ENCODE results near the gene PKNOX2. TPM values are rescaled to one million over a fixed set of nuclear protein-coding genes. Genes with fewer than 3 reads are reported as not detected.

Gene PKNOX2
- total and polyA plus RNA-seq, 4 donors = 0.14 to 0.29 (median 0.24) TPM

GRCh38 chr11:125214601-125215565, 50.3 kb downstream of the PKNOX2 start:
- H3K4me1 ChIP-seq (ENCODE audit: control insufficient read depth in 4 of 4, insufficient read depth in 4 of 4, low read length in 3 of 4) = no peaks in the 10 kb centered on the region
- no peak for DNase-seq (ENCODE audit: low spot score)

GRCh38 chr11:125215976-125216375, 51.4 kb downstream of the PKNOX2 start:
- H3K4me1 ChIP-seq (ENCODE audit: control insufficient read depth in 4 of 4, insufficient read depth in 4 of 4, low read length in 3 of 4) = no peaks in the 10 kb centered on the region

More at GRCh38 chr11:125214601-125215565, 50.3 kb downstream of the PKNOX2 start:
- Histone ChIP-seq H3K36me3 (ENCODE audit: control insufficient read depth in 4 of 4, insufficient read depth in 3 of 4, low read depth in 1 of 4, low read length in 3 of 4) (no peaks in the 10 kb centered on the region), H3K27me3 (ENCODE audit: control insufficient read depth in 4 of 4, insufficient read depth in 4 of 4, low read length in 3 of 4) (no peaks in the 10 kb centered on the region), H3K27ac (ENCODE audit: low read depth in 1 of 2, low read length in 2 of 2) (peak overlapping the region in 1 of 2 donors; percentile 15), H3K9ac (ENCODE audit: low read depth in 1 of 2, low read length in 2 of 2) (no peak overlapping the region), H3K9me3 (ENCODE audit: control insufficient read depth in 4 of 4, low read length in 3 of 4) (no peaks in the 10 kb centered on the region), H3K4me3 (ENCODE audit: low read depth in 1 of 3, low read length in 3 of 3) (no peak overlapping the region)
- WGBS = 59% methylated on average over 18 of the region's 18 CpGs
- TF ChIP-seq JUND (IDR thresholded peaks at IDR 0.05) (no peak), HNF4G (IDR thresholded peaks at IDR 0.05) (no peak), SP1 (IDR thresholded peaks at IDR 0.05) (peak; percentile 15), RAD21 (IDR thresholded peaks at IDR 0.05) (peak in 1 of 2 donors; percentile 17)
- TF ChIP-seq, protein P1, sequence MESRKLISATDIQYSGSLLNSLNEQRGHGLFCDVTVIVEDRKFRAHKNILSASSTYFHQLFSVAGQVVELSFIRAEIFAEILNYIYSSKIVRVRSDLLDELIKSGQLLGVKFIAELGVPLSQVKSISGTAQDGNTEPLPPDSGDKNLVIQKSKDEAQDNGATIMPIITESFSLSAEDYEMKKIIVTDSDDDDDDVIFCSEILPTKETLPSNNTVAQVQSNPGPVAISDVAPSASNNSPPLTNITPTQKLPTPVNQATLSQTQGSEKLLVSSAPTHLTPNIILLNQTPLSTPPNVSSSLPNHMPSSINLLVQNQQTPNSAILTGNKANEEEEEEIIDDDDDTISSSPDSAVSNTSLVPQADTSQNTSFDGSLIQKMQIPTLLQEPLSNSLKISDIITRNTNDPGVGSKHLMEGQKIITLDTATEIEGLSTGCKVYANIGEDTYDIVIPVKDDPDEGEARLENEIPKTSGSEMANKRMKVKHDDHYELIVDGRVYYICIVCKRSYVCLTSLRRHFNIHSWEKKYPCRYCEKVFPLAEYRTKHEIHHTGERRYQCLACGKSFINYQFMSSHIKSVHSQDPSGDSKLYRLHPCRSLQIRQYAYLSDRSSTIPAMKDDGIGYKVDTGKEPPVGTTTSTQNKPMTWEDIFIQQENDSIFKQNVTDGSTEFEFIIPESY (IDR thresholded peaks at IDR 0.05) = no peak

More at GRCh38 chr11:125215976-125216375, 51.4 kb downstream of the PKNOX2 start:
- WGBS = 58% methylated on average over 6 of the region's 6 CpGs
- DNase-seq (ENCODE audit: low spot score) = no peak
- H3K9me3 ChIP-seq (ENCODE audit: control insufficient read depth in 4 of 4, low read length in 3 of 4) = no peaks in the 10 kb centered on the region
- TF ChIP-seq, protein P1 (IDR thresholded peaks at IDR 0.05) = no peak
- TF ChIP-seq MAX (IDR thresholded peaks at IDR 0.05) (no peak), FOXA1 (IDR thresholded peaks at IDR 0.05) (no peak), YY1 (IDR thresholded peaks at IDR 0.05) (no peak), CTCF (IDR thresholded peaks at IDR 0.05; ENCODE audit: low read depth, low read length, missing input control) (no peak), JUND (IDR thresholded peaks at IDR 0.05) (no peak), HNF4A (conservative IDR thresholded peaks at IDR 0.05) (no peak), RXRA (IDR thresholded peaks at IDR 0.05) (no peak), REST (IDR thresholded peaks at IDR 0.05) (no peak), EGR1 (IDR thresholded peaks at IDR 0.05; ENCODE audit: low read depth in 2 of 2) (no peak), HNF4G (IDR thresholded peaks at IDR 0.05) (no peak), NR2F2 (IDR thresholded peaks at IDR 0.05) (no peak), TAF1 (conservative IDR thresholded peaks at IDR 0.05) (no peak), SP1 (IDR thresholded peaks at IDR 0.05) (no peak), GABPA (IDR thresholded peaks at IDR 0.05 in 1 of 2, conservative IDR thresholded peaks at IDR 0.05 in 1 of 2) (no peak), FOXA2 (IDR thresholded peaks at IDR 0.05) (no peak)
- H3K27ac ChIP-seq (ENCODE audit: low read depth in 1 of 2, low read length in 2 of 2) = no peak overlapping the region
- H3K9ac ChIP-seq (ENCODE audit: low read depth in 1 of 2, low read length in 2 of 2) = no peak overlapping the region
- H3K4me3 ChIP-seq (ENCODE audit: low read depth in 1 of 3, low read length in 3 of 3) = no peak overlapping the region
- H3K36me3 ChIP-seq (ENCODE audit: control insufficient read depth in 4 of 4, insufficient read depth in 3 of 4, low read depth in 1 of 4, low read length in 3 of 4) = no peaks in the 10 kb centered on the region
- H3K27me3 ChIP-seq (ENCODE audit: control insufficient read depth in 4 of 4, insufficient read depth in 4 of 4, low read length in 3 of 4) = no peaks in the 10 kb centered on the region
